ENCODE measurements around the gene LRWD1.

Gene LRWD1

GRCh38 chr7:102444961-102445673 lies 19.7 kb upstream of the LRWD1 start:
- H3K4me3 ChIP-seq (ENCODE audit: low read depth, low read length), result no peak overlapping the region
- TF ChIP-seq CTCF (IDR thresholded peaks at IDR 0.05; ENCODE audit: borderline replicate concordance, insufficient read depth, low read depth, low read length), result no peak

GRCh38 chr7:102445674-102446071 lies 19.1 kb upstream of the LRWD1 start:
- no peak overlapping the region for H3K4me3 ChIP-seq (ENCODE audit: low read depth, low read length)
- no peak for TF ChIP-seq CTCF (IDR thresholded peaks at IDR 0.05; ENCODE audit: borderline replicate concordance, insufficient read depth, low read depth, low read length)

GRCh38 chr7:102446387-102447156 lies 18.2 kb upstream of the LRWD1 start:
- TF ChIP-seq CTCF (IDR thresholded peaks at IDR 0.05; ENCODE audit: borderline replicate concordance, insufficient read depth, low read depth, low read length), result no peak
- no peak overlapping the region for H3K4me3 ChIP-seq (ENCODE audit: low read depth, low read length)

GRCh38 chr7:102447311-102447710 lies 17.5 kb upstream of the LRWD1 start:
- no peak overlapping the region for H3K4me3 ChIP-seq (ENCODE audit: low read depth, low read length)
- TF ChIP-seq CTCF (IDR thresholded peaks at IDR 0.05; ENCODE audit: borderline replicate concordance, insufficient read depth, low read depth, low read length), result no peak

- no peak for TF ChIP-seq CTCF (IDR thresholded peaks at IDR 0.05; ENCODE audit: borderline replicate concordance, insufficient read depth, low read depth, low read length)
- no peak overlapping the region for H3K4me3 ChIP-seq (ENCODE audit: low read depth, low read length)
Observed at GRCh38 chr7:102449136-102449535, 15.6 kb upstream of the LRWD1 start.

- no peak overlapping the region for H3K4me3 ChIP-seq (ENCODE audit: low read depth, low read length)
- TF ChIP-seq CTCF (IDR thresholded peaks at IDR 0.05; ENCODE audit: borderline replicate concordance, insufficient read depth, low read depth, low read length), result peak; percentile 63
Observed at GRCh38 chr7:102450242-102450641, 14.5 kb upstream of the LRWD1 start.

All from GM12875 (cell line).